Activated B cell treated with CpG ODN at 0.5 μM for 24 hours (primary cell): ENCODE measurements around the gene KLHL35. TPM values are rescaled to one million over a fixed set of nuclear protein-coding genes. Genes with fewer than 3 reads are reported as not detected.
A peak's percentile ranks its signal among the peaks of the same experiment; 100 is the strongest.

Experiments
- ATAC-seq: fragments of 200-7000 bp; cut with Tn5 transposase; one replicate; pipeline ENCODE4 v1.10.0; 2021; ENCODE audit warnings: low read depth, mild to moderate bottlenecking, moderate library complexity
- CTCF ChIA-PET: fragments of 350-600 bp; sonication (Branson Sonifier 250); formaldehyde crosslinking; loops from one replicate; lab custom pipeline; 2021; ENCODE audit warnings: antibody characterized with exemption; lab: Charles Lee
- POLR2A ChIA-PET: fragments of 350-600 bp; sonication (Branson Sonifier 250); formaldehyde crosslinking; loops from one replicate; lab custom pipeline; 2021; ENCODE audit warnings: antibody characterized with exemption; lab: Charles Lee
- DNase-seq: peaks from one replicate; pipeline ENCODE4 v3.0.0; 2022
- H3K27ac Mint-ChIP-seq: one replicate; pipeline ENCODE4 v1.8.0; 2020; ENCODE audit warnings: mixed read lengths
- H3K27me3 Mint-ChIP-seq: one replicate; pipeline ENCODE4 v1.8.0; 2021; ENCODE audit warnings: mixed read lengths
- H3K36me3 Mint-ChIP-seq: one replicate; pipeline ENCODE4 v1.8.0; 2021; ENCODE audit warnings: low read depth, mixed read lengths
- H3K4me1 Mint-ChIP-seq: one replicate; pipeline ENCODE4 v1.8.0; 2021; ENCODE audit warnings: mixed read lengths
- H3K4me3 Mint-ChIP-seq: one replicate; pipeline ENCODE4 v1.8.0; 2020; ENCODE audit warnings: mild to moderate bottlenecking, mixed read lengths
- H3K9me3 Mint-ChIP-seq: one replicate; pipeline ENCODE4 v1.8.0; 2020; ENCODE audit warnings: mixed read lengths
- intact Hi-C: fragments of 100-400 bp; cut with micrococcal nuclease; formaldehyde crosslinking; loops from one replicate; pipeline ENCODE4 v1.15.1; 2024
- total RNA-seq: library from RNA; stranded (reverse); gene quantifications from 2 replicates; pipeline ENCODE4 v1.2.3, GENCODE V29; 2022
- TF ChIP-seq, protein P1 (sequence below): fragments of 200-600 bp; IDR thresholded peaks from one replicate; pipeline ENCODE4 v1.8.0; 2022; ENCODE audit warnings: antibody characterized with exemption, mild to moderate bottlenecking

KLHL35 gene
- total RNA-seq, 1 donor from 2014 or later = 0.11 TPM

GRCh38 chr11:75475767-75476650 is 43.0 kb upstream of the KLHL35 start:
- ATAC-seq = no peak
- intact Hi-C loops = loop anchor here (5.0 kb wide), 1 partner anchor 46 kb away; no protein-coding TSS in a partner anchor
- DNase-seq = no peak

DNA sequence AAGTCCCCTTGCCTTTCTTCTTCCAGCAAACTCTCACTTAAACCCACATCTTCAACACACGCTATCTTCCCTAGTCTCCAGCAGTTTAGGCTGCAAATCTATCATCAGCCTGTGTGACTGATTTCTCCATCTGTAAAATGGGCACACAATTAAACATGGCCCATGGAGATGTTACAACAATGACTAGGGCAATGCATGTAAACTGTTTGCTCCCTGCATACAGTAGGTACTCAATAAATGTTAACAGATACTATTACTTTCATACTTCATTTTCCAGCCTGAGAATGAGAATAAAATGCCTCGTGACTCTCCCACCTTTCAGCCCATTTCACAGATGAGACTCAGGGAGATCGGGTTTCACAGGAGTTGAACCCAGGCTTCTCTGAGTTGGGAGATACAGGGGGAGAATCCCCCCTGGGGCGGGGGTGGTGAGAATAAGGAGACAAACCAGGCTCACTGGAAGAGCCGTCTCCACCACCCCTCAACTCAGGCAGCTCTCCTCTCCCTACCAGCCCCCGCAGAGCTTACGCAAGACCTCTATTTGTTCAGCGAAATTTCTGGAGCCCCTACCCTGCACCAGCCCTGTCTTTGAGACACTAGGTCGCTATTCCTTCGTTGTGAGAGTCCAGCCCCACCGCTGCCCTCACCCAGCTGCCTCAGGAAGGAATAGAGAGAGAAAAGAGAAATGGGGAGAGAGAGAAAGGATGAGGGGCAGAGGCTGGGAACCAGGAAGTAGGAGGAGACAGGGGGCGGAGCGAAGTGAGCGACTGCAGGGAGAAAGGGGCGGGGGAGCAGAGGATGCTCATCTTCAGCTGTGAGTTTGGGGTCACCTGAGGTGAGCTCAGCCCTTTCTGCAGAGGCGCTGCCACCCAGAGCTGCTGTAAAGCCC is 42.1 kb upstream of the KLHL35 start:
- no peaks in the 10 kb centered on the region for H3K9me3 Mint-ChIP-seq
- H3K4me1 Mint-ChIP-seq = peaks cover 11% of the 10 kb centered on the region
- no peak overlapping the region for H3K27ac Mint-ChIP-seq
- no peak for DNase-seq
- intact Hi-C loops = loop anchor here (5.0 kb wide), 1 partner anchor 47 kb away; no protein-coding TSS in a partner anchor
- ChIA-PET POLR2A (no interaction called here), CTCF (interaction anchor here (0.7 kb wide), 1 partner anchor 30 kb away, joined by 3 read pairs; no protein-coding TSS in a partner anchor)
- H3K4me3 Mint-ChIP-seq = no peak overlapping the region
- TF ChIP-seq, protein P1, sequence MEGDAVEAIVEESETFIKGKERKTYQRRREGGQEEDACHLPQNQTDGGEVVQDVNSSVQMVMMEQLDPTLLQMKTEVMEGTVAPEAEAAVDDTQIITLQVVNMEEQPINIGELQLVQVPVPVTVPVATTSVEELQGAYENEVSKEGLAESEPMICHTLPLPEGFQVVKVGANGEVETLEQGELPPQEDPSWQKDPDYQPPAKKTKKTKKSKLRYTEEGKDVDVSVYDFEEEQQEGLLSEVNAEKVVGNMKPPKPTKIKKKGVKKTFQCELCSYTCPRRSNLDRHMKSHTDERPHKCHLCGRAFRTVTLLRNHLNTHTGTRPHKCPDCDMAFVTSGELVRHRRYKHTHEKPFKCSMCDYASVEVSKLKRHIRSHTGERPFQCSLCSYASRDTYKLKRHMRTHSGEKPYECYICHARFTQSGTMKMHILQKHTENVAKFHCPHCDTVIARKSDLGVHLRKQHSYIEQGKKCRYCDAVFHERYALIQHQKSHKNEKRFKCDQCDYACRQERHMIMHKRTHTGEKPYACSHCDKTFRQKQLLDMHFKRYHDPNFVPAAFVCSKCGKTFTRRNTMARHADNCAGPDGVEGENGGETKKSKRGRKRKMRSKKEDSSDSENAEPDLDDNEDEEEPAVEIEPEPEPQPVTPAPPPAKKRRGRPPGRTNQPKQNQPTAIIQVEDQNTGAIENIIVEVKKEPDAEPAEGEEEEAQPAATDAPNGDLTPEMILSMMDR = no peak
- H3K36me3 Mint-ChIP-seq = peaks cover 9% of the 10 kb centered on the region
- no peaks in the 10 kb centered on the region for H3K27me3 Mint-ChIP-seq
- peak; percentile 28 for ATAC-seq

More at GRCh38 chr11:75475767-75476650, 43.0 kb upstream of the KLHL35 start:
- ChIA-PET CTCF (no interaction called here), POLR2A (no interaction called here)
- peaks cover 11% of the 10 kb centered on the region for H3K4me1 Mint-ChIP-seq
- H3K4me3 Mint-ChIP-seq = no peak overlapping the region
- no peak overlapping the region for H3K27ac Mint-ChIP-seq
- TF ChIP-seq, protein P1 = no peak
- no peaks in the 10 kb centered on the region for H3K9me3 Mint-ChIP-seq
- no peaks in the 10 kb centered on the region for H3K27me3 Mint-ChIP-seq
- H3K36me3 Mint-ChIP-seq = peaks cover 9% of the 10 kb centered on the region

DNA sequence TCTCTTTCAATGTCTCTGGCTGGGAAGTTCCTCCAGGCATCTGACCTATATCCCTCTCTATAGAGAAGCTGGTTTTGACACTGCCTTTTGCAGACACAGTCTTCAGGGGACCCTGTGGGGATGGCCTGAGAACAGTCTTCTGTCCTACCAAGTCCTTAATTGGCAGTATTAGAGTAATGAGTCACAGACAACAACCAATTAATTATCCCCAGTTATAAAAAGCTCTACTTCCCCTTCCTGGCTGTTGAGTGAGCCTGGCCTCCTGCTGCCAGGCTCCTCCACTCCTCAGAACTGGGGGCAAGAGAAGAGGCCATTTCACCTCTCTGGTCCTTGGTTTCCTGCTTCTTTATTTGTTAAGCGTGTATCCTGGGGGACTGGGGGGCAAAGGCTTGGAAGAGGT is 41.2 kb upstream of the KLHL35 start:
- CTCF ChIA-PET = interaction anchor here (0.7 kb wide), 1 partner anchor 29 kb away, joined by 3 read pairs; no protein-coding TSS in a partner anchor
- DNase-seq = no peak
- H3K9me3 Mint-ChIP-seq = no peaks in the 10 kb centered on the region
- intact Hi-C loops = no loop called here
- TF ChIP-seq, protein P1 = no peak
- H3K4me3 Mint-ChIP-seq = no peak overlapping the region
- H3K27me3 Mint-ChIP-seq = no peaks in the 10 kb centered on the region
- POLR2A ChIA-PET = no interaction called here
- ATAC-seq = no peak
- H3K27ac Mint-ChIP-seq = no peak overlapping the region
- peaks cover 12% of the 10 kb centered on the region for H3K36me3 Mint-ChIP-seq
- peaks cover 11% of the 10 kb centered on the region for H3K4me1 Mint-ChIP-seq

DNA sequence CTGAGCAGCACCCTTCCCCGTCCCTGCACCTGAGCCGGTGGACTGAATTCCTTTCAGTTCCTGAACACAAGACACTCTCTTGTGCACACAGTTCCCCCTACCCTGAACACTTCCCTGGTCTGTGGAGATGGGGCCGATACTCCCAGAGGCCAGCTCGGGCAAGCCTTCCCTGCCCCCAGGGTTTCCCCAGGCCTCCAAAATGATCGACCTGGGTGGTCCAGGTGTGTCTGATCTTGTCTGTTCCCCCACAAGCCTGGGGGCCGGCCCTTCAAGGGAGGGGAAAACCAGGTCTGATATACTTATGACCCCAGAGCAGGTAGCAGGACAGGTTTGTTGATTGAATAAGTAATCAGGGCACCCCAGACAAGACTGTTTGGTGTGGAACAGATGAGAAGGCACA is 40.7 kb upstream of the KLHL35 start:
- H3K4me1 Mint-ChIP-seq = peaks cover 11% of the 10 kb centered on the region
- TF ChIP-seq, protein P1 = no peak
- ATAC-seq = no peak
- CTCF ChIA-PET = no interaction called here
- peaks cover 12% of the 10 kb centered on the region for H3K36me3 Mint-ChIP-seq
- H3K4me3 Mint-ChIP-seq = no peak overlapping the region
- no peaks in the 10 kb centered on the region for H3K27me3 Mint-ChIP-seq
- DNase-seq = no peak
- H3K27ac Mint-ChIP-seq = no peak overlapping the region
- intact Hi-C loops = no loop called here
- POLR2A ChIA-PET = no interaction called here
- no peaks in the 10 kb centered on the region for H3K9me3 Mint-ChIP-seq
